GM12801 (cell line): ENCODE results near the gene KIN.

Experiments
- CTCF ChIP-seq: IDR thresholded peaks from one replicate; pipeline ENCODE4 v1.5.1; 2011; ENCODE audit warnings: control low read depth; ENCODE audit not compliant: insufficient read length; ENCODE audit errors: extremely low read depth

The KIN gene

GRCh38 chr10:7794251-7795026 is 6.6 kb upstream of the KIN start:
- no peak for TF ChIP-seq CTCF

GRCh38 chr10:7792541-7792940 is 4.7 kb upstream of the KIN start:
- TF ChIP-seq CTCF = no peak

GRCh38 chr10:7789390-7789789 is 1.6 kb upstream of the KIN start:
- TF ChIP-seq CTCF = no peak

GRCh38 chr10:7788639-7789286 is 970 bp upstream of the KIN start:
- TF ChIP-seq CTCF = no peak

- TF ChIP-seq CTCF = no peak
Measured at GRCh38 chr10:7787150-7787856, 490 bp downstream of the KIN start.

GRCh38 chr10:7786430-7786829 is 1.4 kb downstream of the KIN start:
- TF ChIP-seq CTCF = no peak

- TF ChIP-seq CTCF = no peak
Measured at GRCh38 chr10:7776777-7777176, 11.0 kb downstream of the KIN start.
